Left renal cortex interstitium (tissue), 4 donors: Measurements from ENCODE around the gene SCGB2A2. TPM values are rescaled to one million over a fixed set of nuclear protein-coding genes. Genes with fewer than 3 reads are reported as not detected.

Experiments used
- DNase-seq, 4 donors: peaks; one replicate each; pipeline ENCODE4 v3.0.0-alpha.2; 2013; ENCODE audit warnings: low read depth in 4 of 4, low spot score in 2 of 4, missing footprints in 1 of 4
- polyA plus RNA-seq, 4 donors: library from polyadenylated mRNA; unstranded; fragments of 120-200 nt; gene quantifications; one replicate each; pipeline ENCODE4 v1.2.1, GENCODE V29; 2013; ENCODE audit not compliant: insufficient read length in 4 of 4

SCGB2A2 gene
- not detected for polyA plus RNA-seq

GRCh38 chr11:62269654-62270278 lies at the start of gene SCGB2A2:
TSS of gene SCGB2A2 (plus strand) at chr11:62270158. CDS start at chr11:62270217, 59 bp downstream.
- DNase-seq = no peak

GRCh38 chr11:62221498-62221897 lies 48.5 kb upstream of the SCGB2A2 start:
- no peak for DNase-seq

- DNase-seq = no peak
These were observed 46.9 kb upstream of the SCGB2A2 start for GRCh38 chr11:62223095-62223494.

- no peak for DNase-seq
These were observed 36.2 kb upstream of the SCGB2A2 start for GRCh38 chr11:62233730-62234129.

GRCh38 chr11:62236187-62236586 lies 33.8 kb upstream of the SCGB2A2 start:
- DNase-seq = no peak

- no peak for DNase-seq
These were observed 32.5 kb upstream of the SCGB2A2 start for GRCh38 chr11:62237499-62237898.

GRCh38 chr11:62238151-62238550 lies 31.8 kb upstream of the SCGB2A2 start:
- no peak for DNase-seq

GRCh38 chr11:62241095-62241494 lies 28.9 kb upstream of the SCGB2A2 start:
- DNase-seq = no peak

GRCh38 chr11:62242021-62242420 lies 27.9 kb upstream of the SCGB2A2 start, which contains the start of gene SCGB1D2:
TSS of gene SCGB1D2 (plus strand) at chr11:62242239. CDS start at chr11:62242308, 69 bp downstream.
- DNase-seq = peak in 1 of 4 donors; percentile 12

- DNase-seq = peak in 3 of 4 donors; percentile 13 to 57 (median 18)
These were observed 24.6 kb upstream of the SCGB2A2 start for GRCh38 chr11:62245271-62245753.

- no peak for DNase-seq
These were observed 18.3 kb upstream of the SCGB2A2 start for GRCh38 chr11:62251698-62252097.

GRCh38 chr11:62253999-62254542 lies 15.9 kb upstream of the SCGB2A2 start:
- no peak for DNase-seq

GRCh38 chr11:62256281-62256680 lies 13.7 kb upstream of the SCGB2A2 start:
- no peak for DNase-seq

GRCh38 chr11:62260261-62260953 lies 9.6 kb upstream of the SCGB2A2 start:
- no peak for DNase-seq

GRCh38 chr11:62264004-62264403 lies 6.0 kb upstream of the SCGB2A2 start:
- no peak for DNase-seq

- no peak for DNase-seq
These were observed 3.4 kb upstream of the SCGB2A2 start for GRCh38 chr11:62266558-62266957.

GRCh38 chr11:62267050-62267449 lies 2.9 kb upstream of the SCGB2A2 start:
- no peak for DNase-seq

- no peak for DNase-seq
These were observed 2.4 kb upstream of the SCGB2A2 start for GRCh38 chr11:62267576-62267975.

- no peak for DNase-seq
These were observed 3.3 kb downstream of the SCGB2A2 start for GRCh38 chr11:62273284-62273683.

- DNase-seq = no peak
These were observed 3.9 kb downstream of the SCGB2A2 start for GRCh38 chr11:62273789-62274275.

GRCh38 chr11:62280452-62280851 lies 10.5 kb downstream of the SCGB2A2 start:
- no peak for DNase-seq
